Neuron (in vitro differentiated cells): ENCODE results near the gene LDLRAD2.

ENCODE experiments used
- H2AFZ ChIP-seq: one replicate; pipeline ENCODE4 v1.6.1; 2013; ENCODE audit warnings: low read depth, mild to moderate bottlenecking, inconsistent platforms, low read length, moderate library complexity
- H3K27me3 ChIP-seq: one replicate; pipeline ENCODE4 v1.6.1; 2013; ENCODE audit warnings: low read length; ENCODE audit not compliant: insufficient read depth
- H3K36me3 ChIP-seq: one replicate; pipeline ENCODE4 v1.6.1; 2013; ENCODE audit warnings: low read length; ENCODE audit not compliant: insufficient read depth
- H3K4me1 ChIP-seq: one replicate; pipeline ENCODE4 v1.6.1; 2013; ENCODE audit warnings: low read length; ENCODE audit not compliant: insufficient read depth
- H3K4me3 ChIP-seq: 2 replicates; pipeline ENCODE4 v1.5.1; 2013; ENCODE audit warnings: mild to moderate bottlenecking, low read length, moderate library complexity
- H3K9me3 ChIP-seq: one replicate; pipeline ENCODE4 v1.6.1; 2013; ENCODE audit warnings: low read length

LDLRAD2 gene

DNA sequence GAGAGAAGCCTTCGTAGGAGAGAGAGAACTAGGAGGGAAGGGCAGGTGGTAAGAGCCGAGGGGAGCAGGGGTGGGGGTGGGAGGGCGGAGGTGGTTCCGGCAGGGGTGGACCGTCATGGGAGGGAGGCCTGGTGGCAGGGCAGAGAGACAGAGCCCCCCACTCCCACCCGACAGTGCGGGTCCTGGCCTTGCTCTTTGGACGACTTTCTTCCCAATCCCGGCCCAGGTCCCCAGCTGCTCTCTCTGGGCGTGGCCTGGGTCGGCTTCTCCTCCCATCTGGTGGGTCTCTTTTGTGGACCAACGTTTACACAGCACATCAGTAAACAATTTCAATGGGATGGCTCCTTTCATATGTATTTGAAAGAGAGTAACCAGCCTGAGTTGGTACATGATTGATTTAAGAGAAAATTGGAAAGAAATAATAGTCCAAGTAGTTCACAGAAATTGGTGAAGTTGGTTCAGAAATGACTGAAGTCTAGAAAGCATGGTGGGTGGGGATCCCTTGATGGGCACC, 56.9 kb downstream of the LDLRAD2 start:
- peaks cover 11% of the 10 kb centered on the region for H3K4me1 ChIP-seq
- H3K36me3 ChIP-seq, result peaks cover 5% of the 10 kb centered on the region
- H3K9me3 ChIP-seq, result no peaks in the 10 kb centered on the region
- H3K27me3 ChIP-seq, result no peaks in the 10 kb centered on the region
- no peak overlapping the region for H2AFZ ChIP-seq
- no peak overlapping the region for H3K4me3 ChIP-seq

DNA sequence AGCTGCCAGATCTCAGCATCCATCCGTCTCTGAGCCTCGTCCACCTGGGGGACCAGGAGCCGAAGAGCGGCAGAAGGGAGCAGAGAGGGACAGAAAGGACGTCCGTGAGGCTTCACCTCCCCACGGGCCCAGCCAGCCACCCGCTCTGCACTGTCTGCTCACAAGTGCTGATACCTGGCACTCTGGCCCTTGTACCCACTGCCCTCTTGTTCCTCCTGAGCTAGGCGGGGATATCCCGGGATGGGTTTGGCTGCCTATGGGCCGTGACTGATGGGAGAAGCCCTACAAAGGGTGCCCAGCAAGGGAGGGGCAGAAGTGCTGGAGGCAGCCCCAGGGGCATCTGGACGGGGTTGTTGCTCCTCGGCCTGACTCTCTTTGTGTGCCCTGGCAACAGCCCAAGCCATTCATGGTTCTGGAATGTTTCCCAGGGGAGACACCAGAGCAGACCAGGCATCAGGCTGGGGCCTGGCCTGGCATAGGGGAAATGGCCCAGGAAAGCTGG, 57.6 kb downstream of the LDLRAD2 start:
- Histone ChIP-seq H3K9me3 (no peaks in the 10 kb centered on the region), H3K36me3 (peaks cover 10% of the 10 kb centered on the region), H2AFZ (no peak overlapping the region), H3K4me3 (no peak overlapping the region), H3K27me3 (no peaks in the 10 kb centered on the region), H3K4me1 (peaks cover 11% of the 10 kb centered on the region)

DNA sequence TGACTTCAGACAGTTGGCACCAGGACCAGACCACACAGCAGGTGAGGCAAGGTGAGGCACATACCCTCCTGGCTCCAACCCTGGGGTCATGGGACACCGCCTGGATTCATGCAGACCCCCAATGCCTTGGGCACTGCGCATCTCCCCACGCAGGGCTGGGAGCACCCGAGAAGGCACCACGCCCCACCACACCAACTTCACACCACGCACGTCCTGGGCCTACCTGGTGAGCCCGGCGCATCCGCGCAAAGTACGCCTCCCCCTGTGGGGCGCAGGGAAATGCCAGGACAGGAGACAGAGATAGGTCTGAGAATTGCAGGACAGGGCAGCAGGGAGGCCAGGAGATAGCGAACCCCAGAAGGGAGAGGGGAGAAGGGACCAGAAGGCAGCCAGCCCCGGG, 58.5 kb downstream of the LDLRAD2 start:
- Histone ChIP-seq H2AFZ (no peak overlapping the region), H3K9me3 (no peaks in the 10 kb centered on the region), H3K4me3 (no peak overlapping the region), H3K4me1 (peaks cover 10% of the 10 kb centered on the region), H3K36me3 (peaks cover 13% of the 10 kb centered on the region), H3K27me3 (no peaks in the 10 kb centered on the region)

DNA sequence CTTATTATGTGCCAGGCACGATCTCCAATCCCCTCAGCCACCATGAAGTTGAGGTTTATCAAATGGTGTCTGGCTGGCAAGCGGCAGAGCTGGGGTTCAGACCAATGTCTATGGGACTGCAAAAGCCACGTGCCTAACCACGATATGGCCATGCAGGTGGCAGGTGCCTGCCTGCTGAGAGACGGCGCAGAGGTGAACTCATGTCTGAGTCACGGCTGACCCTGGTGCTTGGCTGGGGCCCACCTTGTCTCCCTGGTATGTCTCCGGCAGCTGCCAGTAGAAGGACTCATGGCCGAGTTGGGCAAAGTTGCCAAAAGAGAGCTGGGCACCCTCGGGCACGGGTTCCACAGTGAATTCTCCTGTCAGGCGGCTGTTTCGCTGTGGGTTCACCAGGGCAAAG, 59.9 kb downstream of the LDLRAD2 start:
- Histone ChIP-seq H2AFZ (no peak overlapping the region), H3K9me3 (no peaks in the 10 kb centered on the region), H3K4me3 (no peak overlapping the region), H3K27me3 (no peaks in the 10 kb centered on the region), H3K4me1 (no peaks in the 10 kb centered on the region), H3K36me3 (peaks cover 13% of the 10 kb centered on the region)

DNA sequence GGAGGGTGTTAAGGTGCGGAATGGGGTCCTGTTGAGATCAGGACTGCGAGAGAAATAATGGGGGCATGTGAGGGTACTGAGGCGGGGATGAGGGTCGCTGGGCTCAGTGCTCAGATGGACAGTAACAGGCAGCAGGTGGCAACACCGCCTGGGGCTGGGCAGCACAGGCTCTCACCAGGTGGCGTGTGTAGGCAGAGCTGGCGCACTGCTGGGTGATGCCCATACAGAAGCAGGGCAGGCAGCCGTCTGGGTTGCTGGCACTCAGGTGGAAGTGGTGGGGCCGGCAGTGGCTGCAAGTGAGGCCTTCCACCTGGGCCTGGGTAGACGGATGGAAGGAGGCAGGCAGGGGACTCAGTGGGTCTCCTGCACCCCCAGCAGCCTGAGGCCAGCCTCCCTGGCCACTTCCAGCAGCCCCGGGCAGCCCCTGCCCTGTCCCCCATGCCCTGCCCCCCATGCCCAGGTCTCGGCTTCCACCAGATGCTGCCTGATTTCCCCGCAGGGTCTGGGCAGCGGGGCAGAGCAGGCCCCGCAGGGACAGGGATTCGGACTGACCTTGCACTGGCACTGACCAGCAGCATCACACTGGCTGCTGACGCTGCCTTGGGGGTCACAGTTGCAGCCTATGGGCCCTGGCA, 60.5 kb downstream of the LDLRAD2 start:
- H3K4me3 ChIP-seq, result no peak overlapping the region
- H3K36me3 ChIP-seq, result peaks cover 13% of the 10 kb centered on the region
- no peaks in the 10 kb centered on the region for H3K27me3 ChIP-seq
- H3K9me3 ChIP-seq, result no peaks in the 10 kb centered on the region
- no peak overlapping the region for H2AFZ ChIP-seq
- no peaks in the 10 kb centered on the region for H3K4me1 ChIP-seq

DNA sequence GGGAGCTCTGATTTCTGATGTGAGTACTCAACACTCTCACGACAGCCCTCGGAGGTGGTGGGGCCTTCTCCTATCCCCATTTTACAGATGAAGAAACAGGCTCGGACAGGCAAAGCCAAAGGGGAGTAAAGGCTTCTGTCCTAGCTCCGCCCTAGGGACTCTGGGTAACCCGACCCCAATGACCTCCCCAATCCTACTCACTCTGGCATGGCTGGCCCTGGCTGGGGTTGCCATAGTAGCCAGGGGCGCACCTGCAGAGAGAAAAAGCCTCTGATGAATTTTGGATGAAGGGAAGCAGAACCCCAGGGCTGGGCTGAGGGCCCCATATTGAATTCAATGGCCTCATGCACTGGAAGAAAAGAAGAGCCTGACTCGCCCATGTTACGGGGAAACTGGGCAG, 61.1 kb downstream of the LDLRAD2 start:
- no peaks in the 10 kb centered on the region for H3K9me3 ChIP-seq
- no peak overlapping the region for H3K4me3 ChIP-seq
- H2AFZ ChIP-seq, result no peak overlapping the region
- no peaks in the 10 kb centered on the region for H3K4me1 ChIP-seq
- H3K27me3 ChIP-seq, result no peaks in the 10 kb centered on the region
- peaks cover 13% of the 10 kb centered on the region for H3K36me3 ChIP-seq

DNA sequence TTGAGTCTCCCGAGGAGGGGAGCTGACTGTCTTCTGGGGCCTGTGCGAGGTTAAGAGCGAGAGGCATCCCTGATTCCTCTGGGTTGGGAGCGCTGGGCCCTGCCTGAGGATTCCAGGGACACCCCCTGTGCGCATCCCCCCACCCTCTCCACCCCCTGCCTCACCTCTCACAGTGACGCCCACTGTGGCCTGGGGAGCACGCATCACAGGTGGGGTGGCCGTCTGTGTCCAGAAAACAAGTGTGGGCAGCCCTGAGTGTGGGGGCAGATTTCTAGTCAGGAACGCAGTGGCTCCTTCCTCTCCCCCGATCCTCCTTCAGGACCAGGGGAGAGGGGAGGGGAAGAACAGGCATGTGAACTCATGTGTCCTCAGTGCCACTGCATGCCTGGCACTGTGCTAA, 61.7 kb downstream of the LDLRAD2 start:
- Histone ChIP-seq H3K4me1 (no peaks in the 10 kb centered on the region), H3K9me3 (no peaks in the 10 kb centered on the region), H3K36me3 (peaks cover 13% of the 10 kb centered on the region)

DNA sequence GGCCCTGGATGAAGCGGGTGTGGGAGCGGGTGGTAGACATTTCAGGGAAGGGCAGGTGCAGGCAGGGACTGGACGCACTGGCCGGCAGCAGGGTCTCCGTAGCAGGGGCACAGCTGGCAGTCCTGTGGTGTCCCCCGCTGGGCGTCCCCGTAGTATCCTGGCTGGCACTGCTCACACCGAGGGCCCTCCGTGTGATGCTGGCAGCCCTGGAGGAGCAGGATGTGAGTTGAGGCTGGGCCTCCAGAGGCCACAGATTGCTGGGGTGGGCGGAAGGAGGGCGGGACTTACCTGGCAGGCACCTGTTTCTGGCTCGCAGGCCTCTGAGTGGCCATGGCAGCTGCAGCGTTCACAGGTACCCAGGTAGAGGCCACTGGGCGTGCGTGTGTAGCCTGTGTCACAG, 62.3 kb downstream of the LDLRAD2 start:
- Histone ChIP-seq H3K4me3 (no peak overlapping the region), H3K36me3 (peaks cover 13% of the 10 kb centered on the region), H3K4me1 (no peaks in the 10 kb centered on the region), H3K9me3 (no peaks in the 10 kb centered on the region), H2AFZ (no peak overlapping the region), H3K27me3 (no peaks in the 10 kb centered on the region)

More for the DNA sequence above, 61.7 kb downstream of the LDLRAD2 start:
- H3K4me3 ChIP-seq, result no peak overlapping the region
- no peak overlapping the region for H2AFZ ChIP-seq
- H3K27me3 ChIP-seq, result no peaks in the 10 kb centered on the region
